ENCODE data around the gene KRTAP6-3. TPM values are rescaled to one million over a fixed set of nuclear protein-coding genes. Genes with fewer than 3 reads are reported as not detected.

The KRTAP6-3 gene
- total RNA-seq = not detected
- not detected for total RNA-seq (2013)
- 0 reads per million in 29 experiments for total RNA-seq

GRCh38 chr21:30592140-30592539, at the start of gene KRTAP6-3:
Gene KRTAP6-3 (plus strand): TSS chr21:30592440. CDS start chr21:30592446, 6 bp downstream.
- 78% methylated on average over 3 of the region's 4 CpGs for WGBS (ENCODE audit: insufficient coverage)
- no peaks in the 10 kb centered on the region for H3K9me3 ChIP-seq
- CTCF ChIA-PET = no interaction called here
- no peak for DNase-seq
- Mint-ChIP-seq H3K4me1 (no peaks in the 10 kb centered on the region), H3K4me3 (no peak within 1 kb of the TSS), H3K27me3 (no peaks in the 10 kb centered on the region), H3K36me3 (no peaks in the 10 kb centered on the region), H3K27ac (no peak within 1 kb of the TSS), H3K9me3 (peaks cover 0 to 3% (median 0%) of the 10 kb centered on the region in 3 donors)
- H3K4me1 ChIP-seq (ENCODE audit: control insufficient read depth in 1 of 2, extremely low read depth in 1 of 2, insufficient read depth in 2 of 2, low read length in 2 of 2) = no peaks in the 10 kb centered on the region
- H3K27me3 ChIP-seq (replicated peaks in 1 of 2; ENCODE audit: control insufficient read depth in 2 of 2, extremely low read depth in 1 of 2, insufficient read depth in 2 of 2, low read length in 1 of 2) = no peaks in the 10 kb centered on the region
- H3K27ac ChIP-seq (ENCODE audit: low read length) = no peak within 1 kb of the TSS
- H3K36me3 ChIP-seq (ENCODE audit: control insufficient read depth in 2 of 2, extremely low read depth in 1 of 2, insufficient read depth in 1 of 2, low read length in 1 of 2) = no peaks in the 10 kb centered on the region
- H3K4me3 ChIP-seq (ENCODE audit: control insufficient read depth in 1 of 2, extremely low read depth in 1 of 2, low read length in 1 of 2) = no peak within 1 kb of the TSS
- ATAC-seq (replicated peaks in 1 of 4) = no peak
- POLR2A ChIA-PET = no interaction called here

- DNase-seq (no peak), ATAC-seq (replicated peaks in 1 of 4) (no peak)
- peaks cover 7 to 9% of the 10 kb centered on the region in 2 donors for H3K27me3 Mint-ChIP-seq
- Histone ChIP-seq H3K27ac (ENCODE audit: low read length) (no peak overlapping the region), H3K9me3 (peaks cover 2% of the 10 kb centered on the region), H3K36me3 (ENCODE audit: control insufficient read depth in 2 of 2, extremely low read depth in 1 of 2, insufficient read depth in 1 of 2, low read length in 1 of 2) (no peaks in the 10 kb centered on the region), H3K27me3 (replicated peaks in 1 of 2; ENCODE audit: control insufficient read depth in 2 of 2, extremely low read depth in 1 of 2, insufficient read depth in 2 of 2, low read length in 1 of 2) (no peaks in the 10 kb centered on the region), H3K4me1 (ENCODE audit: control insufficient read depth in 1 of 2, extremely low read depth in 1 of 2, insufficient read depth in 2 of 2, low read length in 2 of 2) (no peaks in the 10 kb centered on the region), H3K4me3 (ENCODE audit: control insufficient read depth in 1 of 2, extremely low read depth in 1 of 2, low read length in 1 of 2) (no peak overlapping the region)
- POLR2A ChIA-PET = no interaction called here
- no peak overlapping the region for H3K27ac Mint-ChIP-seq
- CTCF ChIA-PET = no interaction called here
- no peaks in the 10 kb centered on the region for H3K4me1 Mint-ChIP-seq
- no peaks in the 10 kb centered on the region for H3K36me3 Mint-ChIP-seq
- no CpG with 5 or more reads among the region's 1 CpG for WGBS (ENCODE audit: insufficient coverage)
- H3K9me3 Mint-ChIP-seq = peaks cover 6 to 16% (median 12%) of the 10 kb centered on the region in 3 donors
- no peak overlapping the region for H3K4me3 Mint-ChIP-seq
Observed at GRCh38 chr21:30552782-30553181, 39.5 kb upstream of the KRTAP6-3 start.

- no CpG with 5 or more reads among the region's 2 CpGs for WGBS (ENCODE audit: insufficient coverage)
- Histone ChIP-seq H3K9me3 (peaks cover 2% of the 10 kb centered on the region), H3K4me1 (ENCODE audit: control insufficient read depth in 1 of 2, extremely low read depth in 1 of 2, insufficient read depth in 2 of 2, low read length in 2 of 2) (no peaks in the 10 kb centered on the region), H3K27ac (ENCODE audit: low read length) (no peak overlapping the region), H3K27me3 (replicated peaks in 1 of 2; ENCODE audit: control insufficient read depth in 2 of 2, extremely low read depth in 1 of 2, insufficient read depth in 2 of 2, low read length in 1 of 2) (no peaks in the 10 kb centered on the region), H3K4me3 (ENCODE audit: control insufficient read depth in 1 of 2, extremely low read depth in 1 of 2, low read length in 1 of 2) (no peak overlapping the region), H3K36me3 (ENCODE audit: control insufficient read depth in 2 of 2, extremely low read depth in 1 of 2, insufficient read depth in 1 of 2, low read length in 1 of 2) (no peaks in the 10 kb centered on the region)
- Mint-ChIP-seq H3K36me3 (no peaks in the 10 kb centered on the region), H3K27me3 (peaks cover 6 to 8% of the 10 kb centered on the region in 2 donors), H3K9me3 (peaks cover 6 to 14% (median 12%) of the 10 kb centered on the region in 3 donors), H3K4me1 (no peaks in the 10 kb centered on the region), H3K27ac (no peak overlapping the region), H3K4me3 (no peak overlapping the region)
- DNase-seq (no peak), ATAC-seq (replicated peaks in 1 of 4) (no peak)
- ChIA-PET POLR2A (no interaction called here), CTCF (no interaction called here)
Observed at GRCh38 chr21:30555095-30555494, 37.1 kb upstream of the KRTAP6-3 start.

GRCh38 chr21:30561264-30561895, 30.9 kb upstream of the KRTAP6-3 start, which contains the start of gene KRTAP19-7:
Gene KRTAP19-7 (minus strand): TSS chr21:30561314. CDS start chr21:30561289, 25 bp downstream.
- no peak within 1 kb of the TSS for H3K4me3 ChIP-seq (ENCODE audit: control insufficient read depth in 1 of 2, extremely low read depth in 1 of 2, low read length in 1 of 2)
- WGBS (ENCODE audit: insufficient coverage) = no CpG with 5 or more reads among the region's 2 CpGs
- Mint-ChIP-seq H3K4me1 (no peaks in the 10 kb centered on the region), H3K36me3 (no peaks in the 10 kb centered on the region), H3K27ac (no peak within 1 kb of the TSS), H3K27me3 (no peaks in the 10 kb centered on the region), H3K9me3 (no peaks in the 10 kb centered on the region), H3K4me3 (no peak within 1 kb of the TSS)
- ChIA-PET POLR2A (no interaction called here), CTCF (no interaction called here)
- no peaks in the 10 kb centered on the region for H3K27me3 ChIP-seq (replicated peaks in 1 of 2; ENCODE audit: control insufficient read depth in 2 of 2, extremely low read depth in 1 of 2, insufficient read depth in 2 of 2, low read length in 1 of 2)
- no peaks in the 10 kb centered on the region for H3K9me3 ChIP-seq
- no peak within 1 kb of the TSS for H3K27ac ChIP-seq (ENCODE audit: low read length)
- no peaks in the 10 kb centered on the region for H3K4me1 ChIP-seq (ENCODE audit: control insufficient read depth in 1 of 2, extremely low read depth in 1 of 2, insufficient read depth in 2 of 2, low read length in 2 of 2)
- ATAC-seq (replicated peaks in 1 of 4) (no peak), DNase-seq (no peak)
- no peaks in the 10 kb centered on the region for H3K36me3 ChIP-seq (ENCODE audit: control insufficient read depth in 2 of 2, extremely low read depth in 1 of 2, insufficient read depth in 1 of 2, low read length in 1 of 2)

GRCh38 chr21:30561957-30562356, 30.3 kb upstream of the KRTAP6-3 start:
- Histone ChIP-seq H3K4me3 (ENCODE audit: control insufficient read depth in 1 of 2, extremely low read depth in 1 of 2, low read length in 1 of 2) (no peak overlapping the region), H3K36me3 (ENCODE audit: control insufficient read depth in 2 of 2, extremely low read depth in 1 of 2, insufficient read depth in 1 of 2, low read length in 1 of 2) (no peaks in the 10 kb centered on the region), H3K4me1 (ENCODE audit: control insufficient read depth in 1 of 2, extremely low read depth in 1 of 2, insufficient read depth in 2 of 2, low read length in 2 of 2) (no peaks in the 10 kb centered on the region), H3K27me3 (replicated peaks in 1 of 2; ENCODE audit: control insufficient read depth in 2 of 2, extremely low read depth in 1 of 2, insufficient read depth in 2 of 2, low read length in 1 of 2) (no peaks in the 10 kb centered on the region), H3K27ac (ENCODE audit: low read length) (no peak overlapping the region), H3K9me3 (no peaks in the 10 kb centered on the region)
- no peaks in the 10 kb centered on the region for H3K36me3 Mint-ChIP-seq
- no peaks in the 10 kb centered on the region for H3K4me1 Mint-ChIP-seq
- ATAC-seq (replicated peaks in 1 of 4) (no peak), DNase-seq (no peak)
- ChIA-PET POLR2A (no interaction called here), CTCF (no interaction called here)
- no peaks in the 10 kb centered on the region for H3K9me3 Mint-ChIP-seq
- WGBS (ENCODE audit: insufficient coverage) = no CpG with 5 or more reads among the region's 2 CpGs
- no peaks in the 10 kb centered on the region for H3K27me3 Mint-ChIP-seq
- H3K27ac Mint-ChIP-seq = no peak overlapping the region
- H3K4me3 Mint-ChIP-seq = no peak overlapping the region

GRCh38 chr21:30563072-30563471, 29.2 kb upstream of the KRTAP6-3 start:
- Histone ChIP-seq H3K9me3 (no peaks in the 10 kb centered on the region), H3K4me3 (ENCODE audit: control insufficient read depth in 1 of 2, extremely low read depth in 1 of 2, low read length in 1 of 2) (no peak overlapping the region), H3K4me1 (ENCODE audit: control insufficient read depth in 1 of 2, extremely low read depth in 1 of 2, insufficient read depth in 2 of 2, low read length in 2 of 2) (no peaks in the 10 kb centered on the region), H3K27ac (ENCODE audit: low read length) (no peak overlapping the region), H3K27me3 (replicated peaks in 1 of 2; ENCODE audit: control insufficient read depth in 2 of 2, extremely low read depth in 1 of 2, insufficient read depth in 2 of 2, low read length in 1 of 2) (no peaks in the 10 kb centered on the region), H3K36me3 (ENCODE audit: control insufficient read depth in 2 of 2, extremely low read depth in 1 of 2, insufficient read depth in 1 of 2, low read length in 1 of 2) (no peaks in the 10 kb centered on the region)
- Mint-ChIP-seq H3K27me3 (no peaks in the 10 kb centered on the region), H3K4me3 (no peak overlapping the region), H3K9me3 (no peaks in the 10 kb centered on the region), H3K4me1 (no peaks in the 10 kb centered on the region), H3K36me3 (no peaks in the 10 kb centered on the region), H3K27ac (no peak overlapping the region)
- POLR2A ChIA-PET = no interaction called here
- no peak for ATAC-seq (replicated peaks in 1 of 4)
- WGBS (ENCODE audit: insufficient coverage) = 49% methylated on average over 3 of the region's 6 CpGs
- CTCF ChIA-PET = no interaction called here
- DNase-seq = no peak

GRCh38 chr21:30563630-30564029, 28.6 kb upstream of the KRTAP6-3 start:
- no peaks in the 10 kb centered on the region for H3K36me3 ChIP-seq (ENCODE audit: control insufficient read depth in 2 of 2, extremely low read depth in 1 of 2, insufficient read depth in 1 of 2, low read length in 1 of 2)
- CTCF ChIA-PET = interaction anchor here in 1 of 2 donors (0.7 kb wide), 1 partner anchor 679 kb away, joined by 3 read pairs; no protein-coding TSS in a partner anchor
- Mint-ChIP-seq H3K27me3 (peaks cover 0 to under 1% of the 10 kb centered on the region in 2 donors), H3K36me3 (no peaks in the 10 kb centered on the region), H3K27ac (no peak overlapping the region), H3K9me3 (no peaks in the 10 kb centered on the region), H3K4me1 (no peaks in the 10 kb centered on the region), H3K4me3 (no peak overlapping the region)
- no peak overlapping the region for H3K4me3 ChIP-seq (ENCODE audit: control insufficient read depth in 1 of 2, extremely low read depth in 1 of 2, low read length in 1 of 2)
- POLR2A ChIA-PET = no interaction called here
- H3K27ac ChIP-seq (ENCODE audit: low read length) = no peak overlapping the region
- H3K4me1 ChIP-seq (ENCODE audit: control insufficient read depth in 1 of 2, extremely low read depth in 1 of 2, insufficient read depth in 2 of 2, low read length in 2 of 2) = no peaks in the 10 kb centered on the region
- no CpG with 5 or more reads among the region's 2 CpGs for WGBS (ENCODE audit: insufficient coverage)
- no peaks in the 10 kb centered on the region for H3K9me3 ChIP-seq
- no peak for ATAC-seq (replicated peaks in 1 of 4)
- no peaks in the 10 kb centered on the region for H3K27me3 ChIP-seq (replicated peaks in 1 of 2; ENCODE audit: control insufficient read depth in 2 of 2, extremely low read depth in 1 of 2, insufficient read depth in 2 of 2, low read length in 1 of 2)
- DNase-seq = no peak

All from T-cell (primary cell).